Smooth muscle cell of the brain vasculature (primary cell): ENCODE results near the gene ZBED4.

Experiments
- DNase-seq: peaks from one replicate; pipeline ENCODE4 v3.0.0-alpha.2; 2012; ENCODE audit warnings: low read depth, low spot score

Gene ZBED4

DNA sequence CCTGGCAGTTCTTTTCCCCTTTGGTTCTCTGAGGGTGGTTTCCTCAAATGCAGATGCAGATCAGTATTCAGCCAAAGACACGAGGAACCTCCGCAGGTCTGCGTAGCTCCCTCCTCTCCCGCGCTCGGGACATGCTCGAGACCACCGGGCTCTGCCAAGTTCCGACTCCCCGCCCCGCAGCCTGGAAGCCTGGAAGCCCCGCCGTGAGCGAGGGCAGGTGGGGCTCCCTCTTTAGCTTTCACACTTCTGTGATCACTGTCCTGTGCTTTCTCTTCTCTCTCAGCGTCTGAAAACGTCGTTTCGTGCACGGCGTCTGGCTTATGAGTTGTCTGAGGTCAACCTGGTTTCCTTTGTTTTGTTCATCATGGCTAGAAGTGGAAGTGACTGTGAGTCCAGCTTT is 26.6 kb downstream of the ZBED4 start:
- DNase-seq: no peak

DNA sequence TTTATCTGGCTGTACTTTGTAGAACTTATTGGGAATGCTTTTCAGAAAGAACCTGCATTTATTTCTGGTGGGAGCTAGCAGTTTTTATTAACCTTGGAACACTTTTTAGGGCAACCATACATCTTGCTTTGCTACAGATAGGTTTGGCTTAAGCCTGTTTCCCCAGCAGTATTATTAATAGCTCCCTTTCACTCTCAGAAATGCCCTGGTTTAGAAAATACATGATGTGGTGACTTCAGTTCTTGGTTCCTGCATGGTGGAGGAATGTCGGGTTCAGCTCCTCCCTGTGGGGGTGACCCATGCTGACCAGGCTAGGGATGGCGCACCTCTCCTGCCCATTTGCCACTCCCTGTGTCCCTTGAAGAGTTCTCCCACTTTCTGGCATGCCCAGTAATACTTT is 28.2 kb downstream of the ZBED4 start:
- no peak for DNase-seq

DNA sequence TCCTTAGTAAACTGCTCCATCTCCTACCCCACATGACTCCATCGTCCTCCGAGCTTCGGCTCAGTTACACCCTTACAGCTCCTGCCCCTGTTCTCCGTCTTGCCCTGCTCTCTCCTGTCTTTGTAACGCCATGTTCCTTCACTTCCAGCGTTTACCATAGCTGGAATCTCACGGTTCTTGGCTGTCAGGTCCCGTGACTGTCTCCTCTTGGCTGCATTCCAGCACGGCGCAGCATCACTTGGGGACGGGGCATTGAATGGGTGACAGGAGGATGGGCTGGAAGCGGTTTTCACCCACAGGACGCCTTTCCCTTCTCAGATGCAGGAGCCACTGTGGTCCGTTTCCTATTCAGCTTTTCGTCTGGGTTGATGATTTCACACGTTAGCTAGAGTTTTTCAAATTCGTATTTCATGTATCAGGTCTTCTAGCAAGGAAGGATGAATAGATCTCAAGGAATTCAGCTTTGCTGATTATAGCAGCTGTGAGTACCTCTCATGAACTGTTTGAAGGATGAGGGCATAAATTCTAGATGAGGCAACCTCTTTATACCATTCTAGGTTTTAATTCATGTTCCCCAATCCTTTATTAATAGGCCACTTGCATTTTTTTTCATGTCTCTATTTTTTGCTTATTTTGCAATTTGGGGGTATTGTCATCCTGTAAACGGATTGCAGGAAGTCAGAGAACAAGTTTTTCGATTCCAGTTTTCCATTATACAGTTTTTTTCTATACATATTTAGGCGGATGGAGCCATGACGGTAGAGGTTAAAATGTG is 29.1 kb downstream of the ZBED4 start:
- DNase-seq: no peak

DNA sequence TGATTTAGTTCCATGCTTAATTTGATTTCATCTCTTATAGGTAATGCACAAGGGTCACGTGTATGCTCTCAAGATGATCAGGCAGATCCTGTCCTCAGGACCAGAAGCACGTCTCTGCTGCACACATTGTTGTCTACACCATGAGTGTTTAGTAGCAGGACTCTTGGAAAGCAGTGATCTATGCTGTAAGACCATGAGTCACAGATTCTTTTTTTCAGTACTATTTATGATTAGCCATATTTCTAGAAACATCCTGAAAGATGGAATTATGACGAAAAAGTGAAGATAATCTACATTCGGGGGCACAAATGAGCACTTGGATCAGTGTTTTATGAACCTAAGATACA is 29.6 kb downstream of the ZBED4 start:
- no peak for DNase-seq

DNA sequence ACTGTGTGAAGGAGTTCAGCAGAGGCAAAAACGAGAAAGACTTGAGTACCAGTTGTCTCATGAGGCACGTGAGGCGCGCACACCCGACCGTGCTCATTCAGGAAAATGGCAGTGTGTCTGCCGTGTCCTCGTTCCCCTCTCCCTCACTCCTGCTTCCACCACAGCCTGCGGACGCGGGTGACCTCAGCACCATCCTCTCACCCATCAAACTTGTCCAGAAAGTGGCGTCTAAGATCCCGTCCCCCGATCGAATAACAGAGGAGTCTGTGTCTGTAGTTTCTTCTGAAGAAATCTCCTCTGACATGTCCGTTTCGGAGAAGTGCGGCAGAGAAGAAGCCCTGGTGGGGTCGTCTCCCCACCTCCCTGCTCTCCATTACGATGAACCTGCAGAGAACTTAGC is 30.4 kb downstream of the ZBED4 start:
- DNase-seq: no peak

DNA sequence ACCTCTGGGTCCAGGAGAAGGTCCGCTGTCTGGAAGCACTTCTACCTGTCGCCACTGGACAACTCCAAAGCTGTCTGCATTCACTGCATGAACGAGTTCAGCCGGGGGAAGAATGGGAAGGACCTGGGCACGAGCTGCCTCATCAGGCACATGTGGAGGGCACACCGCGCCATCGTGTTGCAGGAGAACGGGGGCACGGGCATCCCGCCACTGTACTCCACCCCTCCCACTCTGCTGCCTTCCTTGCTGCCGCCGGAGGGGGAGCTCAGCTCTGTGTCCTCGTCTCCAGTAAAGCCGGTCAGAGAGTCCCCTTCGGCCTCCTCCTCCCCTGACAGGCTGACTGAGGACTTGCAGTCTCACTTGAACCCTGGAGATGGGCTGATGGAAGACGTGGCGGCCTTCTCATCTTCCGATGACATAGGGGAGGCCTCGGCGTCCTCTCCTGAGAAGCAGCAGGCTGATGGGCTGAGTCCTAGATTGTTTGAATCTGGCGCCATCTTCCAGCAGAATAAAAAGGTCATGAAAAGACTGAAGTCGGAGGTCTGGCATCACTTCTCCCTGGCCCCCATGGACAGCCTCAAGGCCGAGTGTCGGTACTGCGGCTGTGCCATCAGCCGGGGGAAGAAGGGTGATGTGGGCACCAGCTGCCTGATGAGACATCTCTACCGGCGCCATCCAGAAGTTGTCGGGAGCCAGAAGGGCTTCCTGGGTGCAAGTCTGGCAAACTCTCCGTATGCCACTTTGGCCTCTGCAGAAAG is 31.0 kb downstream of the ZBED4 start:
- no peak for DNase-seq

DNA sequence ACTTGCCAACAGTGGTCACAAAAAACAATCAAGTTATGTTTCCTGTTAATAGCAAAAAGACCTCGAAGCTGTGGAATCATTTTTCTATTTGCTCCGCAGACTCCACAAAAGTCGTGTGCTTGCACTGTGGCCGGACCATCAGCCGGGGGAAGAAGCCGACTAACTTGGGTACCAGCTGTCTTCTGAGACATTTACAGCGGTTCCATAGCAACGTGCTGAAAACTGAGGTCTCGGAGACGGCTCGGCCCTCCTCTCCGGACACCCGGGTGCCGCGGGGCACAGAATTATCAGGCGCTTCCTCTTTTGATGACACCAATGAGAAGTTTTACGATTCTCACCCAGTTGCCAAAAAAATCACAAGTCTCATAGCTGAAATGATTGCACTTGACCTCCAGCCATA is 31.6 kb downstream of the ZBED4 start:
- no peak for DNase-seq

DNA sequence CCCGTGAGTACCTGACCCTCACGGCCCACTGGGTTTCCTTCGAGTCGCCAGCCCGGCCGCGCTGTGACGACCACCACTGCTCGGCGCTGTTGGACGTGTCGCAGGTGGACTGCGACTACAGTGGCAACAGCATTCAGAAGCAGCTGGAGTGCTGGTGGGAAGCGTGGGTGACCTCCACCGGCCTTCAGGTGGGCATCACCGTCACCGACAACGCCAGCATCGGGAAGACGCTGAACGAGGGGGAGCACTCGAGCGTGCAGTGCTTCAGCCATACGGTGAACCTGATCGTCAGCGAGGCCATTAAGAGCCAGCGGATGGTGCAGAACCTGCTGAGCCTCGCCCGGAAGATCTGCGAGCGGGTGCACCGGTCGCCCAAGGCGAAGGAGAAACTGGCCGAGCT is 32.2 kb downstream of the ZBED4 start:
- DNase-seq: no peak

DNA sequence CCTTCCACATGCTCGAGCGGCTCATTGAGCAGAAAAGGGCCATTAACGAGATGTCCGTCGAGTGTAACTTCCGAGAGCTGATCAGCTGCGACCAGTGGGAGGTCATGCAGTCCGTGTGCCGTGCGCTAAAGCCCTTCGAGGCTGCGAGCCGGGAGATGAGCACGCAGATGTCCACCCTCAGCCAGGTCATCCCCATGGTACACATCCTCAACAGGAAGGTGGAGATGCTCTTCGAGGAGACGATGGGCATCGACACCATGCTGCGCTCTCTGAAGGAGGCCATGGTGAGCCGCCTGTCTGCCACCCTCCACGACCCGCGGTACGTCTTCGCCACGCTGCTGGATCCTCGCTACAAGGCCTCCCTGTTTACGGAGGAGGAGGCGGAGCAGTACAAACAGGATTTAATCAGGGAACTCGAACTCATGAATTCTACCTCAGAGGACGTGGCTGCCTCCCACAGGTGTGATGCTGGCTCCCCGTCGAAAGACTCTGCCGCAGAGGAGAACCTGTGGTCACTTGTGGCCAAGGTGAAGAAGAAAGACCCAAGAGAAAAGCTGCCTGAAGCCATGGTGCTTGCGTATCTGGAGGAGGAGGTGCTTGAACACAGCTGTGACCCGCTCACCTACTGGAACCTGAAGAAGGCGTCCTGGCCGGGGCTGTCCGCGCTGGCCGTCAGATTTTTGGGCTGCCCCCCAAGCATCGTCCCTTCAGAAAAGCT is 32.9 kb downstream of the ZBED4 start:
- no peak for DNase-seq

DNA sequence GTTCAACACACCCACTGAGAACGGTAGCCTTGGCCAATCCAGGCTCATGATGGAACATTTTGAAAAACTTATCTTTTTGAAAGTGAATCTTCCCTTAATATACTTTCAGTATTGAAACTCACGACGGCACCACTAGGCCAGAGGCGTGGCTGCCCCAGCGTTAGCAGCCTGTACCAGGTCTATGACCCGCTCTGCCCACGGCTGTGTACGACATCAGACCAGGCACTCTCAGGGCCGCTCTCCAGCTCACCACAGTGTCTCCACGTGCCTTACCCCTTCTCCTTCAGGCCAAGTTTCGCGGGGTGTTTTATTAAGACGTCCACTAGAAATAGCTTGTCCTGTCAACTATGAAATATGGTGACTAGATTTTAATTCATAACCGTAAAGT is 33.4 kb downstream of the ZBED4 start:
- no peak for DNase-seq

DNA sequence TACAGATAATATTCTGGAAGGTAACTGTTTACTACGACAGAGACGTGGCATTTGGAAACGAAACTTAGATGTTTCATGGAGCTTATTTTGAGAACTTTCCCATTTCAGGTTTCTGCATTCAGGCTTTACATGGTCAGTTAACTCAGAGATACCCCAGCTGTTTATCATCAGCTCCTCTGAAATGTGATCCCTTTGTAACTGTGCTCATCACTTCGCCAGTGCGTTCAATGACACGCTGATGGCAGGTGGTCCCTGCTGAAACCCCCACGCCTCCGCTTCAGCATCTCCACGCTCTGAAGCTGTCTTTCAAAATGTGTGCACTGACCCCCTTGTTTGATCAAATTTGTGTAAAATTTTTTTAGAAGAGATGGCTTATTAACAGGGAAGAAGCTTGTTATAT is 34.1 kb downstream of the ZBED4 start:
- DNase-seq: no peak

DNA sequence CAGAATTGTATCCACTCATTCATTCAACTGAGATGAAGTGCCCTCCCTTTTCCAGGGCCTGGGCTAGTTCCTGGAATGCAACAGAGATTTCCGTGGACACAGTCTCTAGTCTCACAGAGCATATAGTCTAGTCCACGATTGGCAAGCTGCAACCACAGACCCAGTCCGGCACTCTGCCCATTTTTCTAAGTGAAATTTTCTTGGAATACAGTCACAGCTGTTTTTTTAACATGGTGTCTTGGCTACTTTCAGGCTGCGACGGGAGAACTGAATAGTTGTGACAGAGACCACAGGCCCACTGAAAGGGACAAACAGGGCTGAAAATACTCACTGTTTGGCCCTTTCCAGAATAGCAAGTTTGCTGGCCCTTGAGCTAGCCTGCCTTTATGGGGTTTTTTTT is 35.4 kb downstream of the ZBED4 start:
- DNase-seq: no peak

DNA sequence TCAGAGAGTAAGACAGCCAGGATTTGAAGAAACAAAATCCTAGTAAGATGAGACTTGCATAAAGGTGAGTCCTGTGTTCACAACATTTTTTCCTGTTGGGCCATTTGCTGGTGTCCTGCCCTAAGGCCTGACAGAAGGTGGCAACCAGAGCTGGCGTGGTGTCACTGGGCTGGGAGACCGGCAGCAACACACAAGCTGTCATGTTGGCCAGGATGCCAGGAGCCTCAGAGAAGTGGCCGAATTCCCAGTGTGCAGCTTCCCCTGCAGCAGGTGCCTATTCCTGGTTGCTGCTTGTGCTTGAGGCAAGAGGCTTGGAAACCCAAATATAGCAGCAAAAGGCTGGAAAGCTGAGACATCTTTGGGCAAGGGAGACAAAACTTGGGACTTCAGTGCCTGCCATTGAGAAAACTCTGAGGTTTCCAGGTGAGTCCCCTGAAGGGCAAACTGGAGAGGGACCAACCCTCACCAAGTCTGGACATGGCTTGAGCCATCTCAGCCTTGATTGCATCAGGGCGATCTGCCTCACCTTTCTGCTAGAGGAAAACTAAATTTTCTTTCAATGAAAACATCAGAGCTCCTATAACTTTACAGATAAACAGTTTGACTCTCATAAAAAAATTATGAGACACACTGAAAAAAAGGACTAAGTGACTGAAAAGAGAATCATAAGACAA is 38.7 kb downstream of the ZBED4 start:
- no peak for DNase-seq

DNA sequence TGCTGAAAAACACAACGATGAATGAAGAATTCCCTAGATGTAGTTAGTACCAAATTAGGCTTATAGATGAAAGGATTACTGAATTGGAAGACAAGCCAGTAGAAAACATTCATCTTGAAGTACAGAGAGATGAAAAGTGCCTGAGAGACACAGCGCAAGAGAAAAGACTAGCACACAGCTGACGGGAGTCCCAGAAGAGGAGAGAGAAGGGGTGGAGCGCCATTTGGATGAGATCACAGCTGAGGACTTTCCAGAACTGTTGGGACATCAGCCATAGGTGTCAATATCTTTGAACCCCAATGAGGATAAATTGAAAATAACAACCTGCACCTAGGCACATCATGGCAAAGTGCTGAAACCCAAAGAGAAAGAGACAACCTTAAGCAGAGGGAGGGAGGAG is 39.4 kb downstream of the ZBED4 start:
- DNase-seq: no peak

DNA sequence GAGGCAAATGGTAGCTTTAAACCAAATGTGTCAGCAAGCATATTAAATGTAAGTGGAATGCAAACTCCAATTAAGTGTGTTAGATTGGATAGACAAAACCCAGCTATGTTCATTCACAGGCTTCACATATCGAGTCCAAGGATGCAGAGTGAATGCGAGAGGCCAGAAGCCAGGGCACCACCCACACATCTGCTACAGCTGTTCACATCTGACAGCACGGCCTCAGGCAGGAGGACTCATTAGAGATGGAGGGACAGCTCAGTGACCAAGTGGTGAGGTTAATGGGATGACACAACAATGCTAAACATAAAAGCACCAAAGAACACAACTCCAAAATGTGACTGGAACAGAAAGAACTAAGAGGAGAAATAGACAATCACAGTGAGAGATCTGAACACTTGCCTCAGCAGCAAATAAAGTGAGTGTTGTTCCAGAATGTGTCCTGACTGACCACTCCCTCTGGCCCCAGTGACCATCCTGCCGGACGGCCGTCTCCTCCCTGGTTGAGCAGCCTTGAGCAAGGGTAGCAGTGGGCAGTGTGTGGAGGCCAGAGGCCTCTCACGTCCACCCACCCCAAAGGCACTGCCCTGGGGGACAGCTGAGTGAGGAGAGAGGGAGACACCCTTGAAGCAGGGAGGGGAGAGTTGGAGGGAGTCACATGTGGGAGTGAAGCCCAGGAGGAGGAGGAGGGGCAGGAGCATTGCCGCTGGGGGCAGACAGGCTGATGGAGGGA is 40.8 kb downstream of the ZBED4 start:
- DNase-seq: no peak

DNA sequence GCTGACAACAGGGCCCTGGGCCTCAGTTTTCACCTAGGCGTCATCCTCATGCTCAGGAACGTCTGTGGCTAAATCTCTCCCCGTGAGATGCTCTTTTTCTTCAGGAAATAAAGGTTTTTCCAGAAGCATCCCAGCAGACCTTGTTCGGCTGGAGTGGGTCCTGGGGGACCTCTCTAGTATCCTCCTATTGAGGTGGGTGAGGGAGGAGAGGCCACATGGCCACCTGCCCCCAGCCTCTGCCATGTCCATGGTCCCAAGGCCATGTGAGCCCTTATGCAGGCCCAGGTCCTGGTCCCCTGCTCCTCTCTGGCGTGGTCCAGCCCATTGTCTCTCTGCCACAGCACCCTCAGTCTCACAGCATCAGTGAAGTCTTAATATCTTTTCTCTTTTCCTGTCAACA is 42.6 kb downstream of the ZBED4 start:
- DNase-seq: no peak

DNA sequence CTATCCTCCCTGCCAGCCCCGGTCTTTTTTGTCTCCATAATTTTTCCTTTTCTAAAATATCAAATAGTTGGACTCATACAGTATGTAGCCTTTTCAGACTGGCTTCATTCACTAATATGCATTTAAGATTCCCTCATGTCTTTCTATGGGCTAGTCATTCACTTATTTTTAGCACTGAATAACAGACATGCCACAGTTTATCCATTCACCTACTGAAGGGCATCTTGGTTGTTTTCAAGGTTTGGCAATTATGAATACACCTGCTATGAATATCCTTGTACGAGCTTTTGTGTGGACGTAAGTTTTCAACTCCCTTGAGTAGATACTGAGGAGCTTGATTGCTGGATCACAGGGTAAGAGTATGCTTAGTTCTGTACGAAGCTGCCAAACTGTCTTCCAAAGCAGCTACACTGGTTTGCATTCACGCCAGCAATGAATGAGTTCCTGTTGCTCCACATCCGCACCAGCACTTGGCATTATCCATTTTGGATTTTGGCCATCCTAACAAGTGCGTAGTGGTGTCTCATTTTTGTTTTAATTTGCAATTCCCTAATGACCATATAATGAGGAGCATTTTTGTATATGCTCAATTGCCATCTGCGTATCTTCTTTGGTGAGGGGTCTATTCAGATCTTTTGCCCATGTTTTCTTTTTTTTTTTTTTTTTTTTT is 43.5 kb downstream of the ZBED4 start:
- DNase-seq: no peak

DNA sequence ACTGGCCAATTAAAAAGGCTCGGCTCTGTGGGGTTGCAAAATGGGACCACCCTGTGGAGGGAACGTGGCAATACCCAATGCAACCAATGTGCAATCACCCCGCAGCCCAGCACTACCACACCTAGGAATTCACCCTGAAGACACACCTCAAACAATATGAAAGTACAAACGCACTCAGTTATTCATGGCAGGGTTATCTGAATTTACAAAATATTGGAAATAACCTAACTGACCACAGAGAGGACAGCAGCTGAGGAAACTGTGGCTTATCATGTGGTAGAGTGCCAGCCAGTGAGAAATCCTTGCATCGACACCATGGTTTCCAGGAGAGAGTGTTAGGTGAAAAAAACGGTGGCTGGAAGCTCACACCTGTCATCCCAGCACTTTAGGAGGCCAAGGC is 45.9 kb downstream of the ZBED4 start:
- no peak for DNase-seq

DNA sequence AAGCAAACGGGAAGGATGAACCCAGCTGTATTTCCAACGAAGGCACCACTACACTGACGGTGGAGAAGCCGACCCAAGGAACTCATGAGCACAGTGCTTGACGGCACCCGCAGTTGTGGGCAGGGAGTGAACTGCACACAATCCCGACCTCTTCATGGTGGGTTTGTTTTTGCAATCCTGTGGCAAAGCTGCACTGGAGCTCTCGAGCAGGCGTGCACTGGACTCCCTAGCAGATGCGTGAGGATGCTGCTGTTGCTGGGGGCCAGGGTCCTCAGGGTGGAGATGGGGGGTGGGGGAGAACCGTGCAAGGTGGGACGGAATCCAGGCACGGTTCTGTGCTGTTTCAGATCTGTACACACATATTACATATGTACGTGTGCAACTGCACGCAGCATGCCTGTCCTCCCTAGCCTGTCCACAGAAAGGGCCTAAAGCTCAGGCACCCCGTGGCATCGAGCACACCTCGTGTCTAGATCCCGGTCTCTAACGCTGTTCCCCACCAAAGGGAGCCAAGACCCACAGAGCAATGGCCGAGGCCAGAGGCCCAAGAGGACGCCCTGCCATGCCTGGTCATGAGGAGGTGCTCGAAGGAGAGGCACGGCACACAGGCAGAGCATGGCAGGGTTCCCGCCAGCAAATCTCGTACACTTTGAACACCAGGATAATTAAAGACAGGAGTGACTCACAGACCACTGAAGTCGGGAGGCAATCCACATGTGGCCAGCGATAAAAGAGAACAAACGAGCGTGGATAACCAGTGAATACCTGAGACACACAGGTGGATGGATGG is 47.0 kb downstream of the ZBED4 start:
- DNase-seq: no peak

DNA sequence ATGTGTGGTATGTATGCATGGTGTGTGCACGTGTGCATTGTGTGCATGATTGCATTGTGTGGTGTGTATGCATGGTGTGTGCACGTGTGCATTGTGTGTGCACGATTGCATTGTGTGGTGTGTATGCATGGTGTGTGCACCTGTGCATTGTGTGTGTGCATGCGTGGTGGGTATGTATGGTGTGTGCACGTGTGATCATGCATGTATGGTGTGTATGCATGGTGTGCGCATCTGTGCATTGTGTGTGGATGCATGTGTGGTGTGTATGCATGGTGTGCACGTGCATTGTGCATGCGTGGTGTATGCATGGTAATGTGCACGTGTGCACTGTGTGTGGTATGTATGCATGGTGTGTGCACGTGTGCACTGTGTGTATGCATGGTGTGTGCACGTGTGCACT is 47.8 kb downstream of the ZBED4 start:
- no peak for DNase-seq
